ENCODE measurements around the gene POLL.
"Not testable (repeated sequence)": the region's sequence is repeated elsewhere in the genome, so short reads cannot be mapped to it uniquely, and the experiment has no call there.

POLL gene

DNA sequence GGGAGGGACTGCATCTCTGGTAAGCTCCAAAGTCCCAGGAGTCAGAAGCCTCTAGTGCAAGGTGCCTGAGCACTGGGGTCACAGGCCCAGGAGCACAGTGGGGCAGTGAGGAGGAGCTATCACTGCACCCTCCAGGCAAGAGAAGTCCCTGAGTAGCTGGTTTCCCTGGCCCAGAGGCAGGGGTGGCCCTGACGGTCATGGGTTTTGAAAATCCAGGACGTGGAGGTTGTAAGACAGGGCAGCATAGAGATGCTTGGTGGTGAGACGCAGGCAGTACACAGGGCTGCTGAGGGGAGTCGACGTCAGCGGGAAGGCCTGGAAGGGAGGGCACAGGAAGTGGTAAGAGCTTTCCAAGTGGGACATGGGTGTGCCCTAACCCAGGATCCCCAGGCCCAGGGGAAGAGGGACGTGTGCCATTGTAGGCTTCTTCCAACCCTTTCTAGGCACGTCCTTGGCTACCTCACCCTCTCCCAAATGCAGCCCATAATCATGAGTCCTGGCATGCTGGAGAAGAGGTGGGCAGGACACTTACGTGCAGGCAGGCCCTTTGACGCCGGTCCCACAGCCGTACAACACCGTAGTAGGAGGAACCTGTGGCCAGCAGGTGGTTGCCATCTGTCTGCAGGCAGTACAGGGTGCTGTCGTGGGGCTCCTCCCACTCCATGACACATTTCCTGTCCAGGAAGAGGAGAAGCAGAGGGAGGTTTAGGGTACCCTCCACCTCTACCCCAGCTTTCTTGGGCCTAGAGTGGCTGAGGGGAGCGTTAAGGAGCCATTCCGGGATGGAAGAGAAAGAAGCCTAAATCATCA is 23.2 kb upstream of the POLL start:
- DNase-seq = no peak

DNA sequence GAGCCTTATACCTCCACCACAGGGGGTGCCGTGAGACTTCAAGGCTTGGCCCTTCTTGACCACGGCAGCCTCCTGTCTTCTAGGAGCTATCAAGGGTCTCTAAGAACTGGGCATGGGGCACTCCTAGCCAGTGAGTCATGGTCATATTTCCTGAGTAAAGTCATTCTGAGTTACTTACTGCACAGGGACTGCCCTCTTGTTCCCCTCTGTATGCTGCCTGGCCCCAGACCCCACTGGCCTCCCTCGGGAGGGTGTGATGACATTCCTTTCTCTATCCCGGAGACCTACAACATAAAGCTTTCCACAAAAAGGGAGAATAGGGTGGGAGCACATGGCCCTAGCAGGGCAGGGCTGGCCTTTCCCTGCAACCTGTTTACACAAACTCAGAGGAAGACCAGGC is 21.4 kb upstream of the POLL start:
- DNase-seq = peak; percentile 8

DNA sequence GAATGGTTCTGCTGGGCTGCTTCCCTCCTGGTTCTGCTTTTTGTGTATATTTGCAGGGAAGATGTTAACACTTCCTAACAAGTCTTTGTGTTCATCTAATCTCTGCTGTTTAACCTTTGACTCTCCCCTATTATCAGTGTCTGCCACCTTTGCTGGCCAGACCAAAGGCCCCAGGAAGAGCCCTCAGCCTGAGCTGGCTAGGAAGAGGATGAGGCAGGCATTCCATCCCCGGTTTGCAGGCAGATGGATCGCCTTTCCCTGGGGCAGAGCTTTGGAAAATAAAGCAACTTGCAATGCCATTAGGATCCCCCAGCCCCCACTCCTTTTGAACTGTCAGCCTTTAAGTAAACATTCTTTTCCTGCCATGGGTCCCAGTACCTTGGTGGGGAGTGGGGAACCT is 19.1 kb upstream of the POLL start:
- no peak for DNase-seq

DNA sequence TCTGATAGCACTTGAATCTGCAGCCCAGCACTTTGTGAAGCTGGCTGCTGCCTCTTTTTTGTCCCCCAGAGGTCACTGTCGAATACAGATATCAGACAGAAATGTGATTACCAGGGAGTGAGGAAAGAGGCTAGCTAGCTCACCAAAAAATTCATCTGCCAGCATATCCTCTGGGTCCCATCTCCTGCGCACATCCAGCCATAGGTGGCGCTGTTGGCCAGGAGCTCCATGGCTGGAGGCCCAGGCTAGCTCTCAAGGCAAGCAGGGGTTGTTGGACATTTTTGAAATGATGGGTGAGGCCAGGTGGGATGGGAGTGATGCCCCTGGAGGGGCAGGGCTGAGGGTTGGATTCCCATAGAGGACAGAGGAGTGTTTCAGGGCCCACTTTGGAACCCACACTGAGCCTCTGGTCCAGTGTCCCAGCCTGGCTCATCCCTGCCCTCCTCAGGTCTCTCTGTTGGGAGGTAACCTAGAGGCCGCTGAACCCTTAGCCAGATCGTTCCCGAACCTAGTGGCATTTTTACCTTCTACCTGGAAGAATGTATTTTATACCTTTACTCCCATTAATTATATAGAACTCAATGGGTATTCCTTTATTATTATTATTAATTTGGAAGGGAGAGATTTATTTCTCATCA is 14.8 kb upstream of the POLL start:
- DNase-seq = peak; percentile 63

DNA sequence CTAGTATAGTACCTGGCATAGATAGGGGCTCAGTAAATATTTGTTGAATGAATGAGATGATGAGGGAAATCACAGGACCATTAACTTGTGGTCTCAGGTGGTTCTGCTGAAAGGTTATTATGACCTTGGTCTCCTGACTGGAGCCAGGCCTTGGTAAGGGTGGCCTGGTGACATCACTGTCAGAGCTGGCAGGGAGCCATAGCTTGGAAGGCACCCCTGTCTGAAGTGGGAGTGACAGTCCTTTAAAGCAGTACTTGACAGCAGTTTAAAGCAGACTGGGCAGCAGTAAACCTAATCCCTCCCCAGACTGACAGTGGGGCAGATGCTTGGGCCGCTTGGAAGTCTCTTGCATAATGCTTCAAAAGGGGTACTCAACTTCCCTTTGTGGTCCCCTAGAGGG is 13.5 kb upstream of the POLL start:
- DNase-seq = no peak

DNA sequence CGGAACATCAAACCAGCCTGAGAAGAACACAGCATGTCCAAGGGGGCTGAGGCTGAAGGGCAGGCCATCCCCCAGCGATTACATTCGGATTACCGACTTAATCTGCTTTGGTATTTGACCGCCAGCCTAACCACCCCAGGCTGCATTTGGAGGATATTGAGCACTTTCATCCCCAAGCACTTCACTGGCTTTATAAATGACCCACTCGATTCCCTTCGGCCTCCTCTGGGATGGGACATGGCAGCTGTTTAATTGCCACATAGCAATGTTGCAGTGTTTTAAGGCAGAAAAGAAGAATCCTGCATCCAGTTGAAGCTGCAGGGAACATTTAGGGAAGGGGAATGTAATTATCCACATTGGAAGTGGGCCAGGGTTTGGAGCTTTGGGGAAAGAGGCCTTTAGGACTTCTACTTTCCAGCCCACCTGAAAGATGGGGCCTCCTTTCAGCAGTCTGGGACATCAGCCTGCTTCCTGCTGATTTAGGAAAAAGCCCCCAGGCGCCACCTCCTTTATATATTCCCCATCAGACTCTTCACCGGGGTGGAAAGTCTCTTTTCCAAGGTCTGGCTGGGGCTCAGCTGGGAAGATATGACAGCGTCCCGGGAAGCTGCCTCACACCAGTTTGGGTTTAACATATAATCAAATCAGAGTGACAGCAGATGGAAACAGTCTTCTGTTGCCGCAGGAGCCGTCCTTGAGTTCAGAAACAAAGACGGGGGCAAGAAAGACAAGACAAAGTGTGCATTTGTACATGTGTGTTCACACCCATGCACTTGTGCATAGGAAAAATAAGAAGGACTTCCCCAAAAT is 9.2 kb upstream of the POLL start:
- no peak for DNase-seq

DNA sequence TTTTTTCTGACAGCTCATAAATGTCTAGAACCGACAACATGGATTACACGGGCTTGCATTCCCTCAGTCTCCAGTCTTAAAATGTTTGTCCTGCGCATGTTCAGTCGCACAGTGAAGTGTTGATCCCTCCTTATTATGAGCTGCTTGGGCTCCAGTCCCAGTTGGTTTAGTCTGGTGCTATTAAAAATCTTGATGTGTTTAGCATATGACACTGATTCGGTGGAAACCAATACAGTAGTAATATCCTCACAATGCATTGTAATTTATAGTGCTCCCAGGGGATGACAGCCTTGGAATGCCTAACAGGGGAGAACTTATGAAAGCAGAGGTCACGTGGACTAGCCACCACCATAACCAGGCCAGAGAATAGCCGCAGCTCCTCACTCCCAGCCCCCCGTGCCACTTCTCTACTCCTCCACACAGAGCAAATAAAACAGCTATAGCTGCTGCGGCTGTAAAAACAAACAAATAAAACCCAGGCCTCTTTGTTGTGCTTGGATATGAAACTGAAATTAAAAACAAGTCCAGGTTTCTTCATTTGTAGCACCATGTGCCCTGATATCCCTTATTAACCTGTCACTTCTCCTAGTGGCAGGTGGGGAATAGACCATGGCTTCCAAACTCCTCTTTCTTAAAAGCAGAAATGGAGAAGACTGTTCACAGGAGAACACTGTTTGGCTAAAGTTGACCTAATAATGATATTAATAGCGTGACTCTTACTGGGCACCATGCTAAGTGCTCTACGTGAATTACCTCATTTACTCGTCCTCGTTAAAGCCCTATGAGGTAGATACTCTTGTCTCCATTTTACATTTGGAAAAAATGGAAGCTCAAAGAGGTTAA is 7.8 kb upstream of the POLL start:
- peak; percentile 63 for DNase-seq

DNA sequence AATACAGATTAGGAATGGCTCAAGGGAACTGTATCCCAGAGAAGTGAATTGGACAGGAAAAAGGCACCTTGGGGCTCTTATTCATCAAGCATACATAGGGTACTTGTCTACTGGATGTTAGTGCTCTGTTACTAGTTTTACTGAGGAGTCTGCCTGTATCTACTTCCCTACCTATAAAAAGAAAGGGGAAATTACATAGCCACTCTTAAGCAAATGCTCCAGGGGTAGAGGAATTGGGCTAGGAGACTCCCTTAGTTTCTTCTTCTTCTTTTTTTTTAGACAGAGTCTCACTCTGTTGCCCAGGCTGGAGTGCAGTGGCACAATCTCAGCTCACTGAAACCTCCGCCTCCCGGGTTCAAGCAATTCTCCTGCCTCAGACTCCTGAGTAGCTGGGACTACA is 5.3 kb upstream of the POLL start:
- not testable (repeated sequence) for DNase-seq

DNA sequence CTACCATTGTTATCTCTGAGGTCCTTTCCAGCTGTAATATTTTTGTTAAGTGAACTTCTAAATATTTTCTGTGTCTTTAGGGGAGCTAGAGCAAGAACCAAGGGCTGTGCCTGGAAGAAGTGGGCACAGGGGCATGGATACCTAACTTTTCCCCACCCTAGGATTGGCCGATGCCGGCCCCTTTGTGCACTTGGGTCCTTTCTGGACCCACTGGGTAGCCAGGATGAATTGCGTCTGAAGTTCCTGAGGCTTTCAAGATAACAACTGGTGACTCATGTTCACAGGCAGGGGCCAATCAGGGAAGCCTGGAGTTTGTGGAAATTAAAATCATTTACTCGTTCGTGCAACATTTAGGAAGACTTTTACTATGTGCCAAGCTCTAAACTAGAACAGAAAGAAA is 822 bp upstream of the POLL start:
- peak; percentile 18 for DNase-seq

DNA sequence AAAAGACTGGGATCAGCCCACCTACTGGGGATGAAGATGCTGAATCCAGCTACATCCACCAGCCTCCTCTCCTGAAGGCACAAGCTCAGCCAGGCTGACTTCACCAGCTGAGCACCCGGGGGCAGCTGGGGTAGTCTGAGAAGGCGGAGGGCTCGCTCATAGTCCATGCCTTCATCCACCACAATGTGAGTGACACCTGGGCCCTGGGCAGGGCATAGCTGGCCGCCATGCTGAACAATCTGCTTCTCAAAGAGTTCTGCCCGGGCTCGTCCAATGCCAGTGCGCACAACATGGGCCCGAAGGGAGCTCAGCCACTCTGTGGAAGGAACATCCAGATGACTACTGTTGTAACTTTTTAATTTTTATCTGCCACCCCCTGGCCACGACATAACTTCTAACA is 2.2 kb downstream of the POLL start:
- no peak for DNase-seq

DNA sequence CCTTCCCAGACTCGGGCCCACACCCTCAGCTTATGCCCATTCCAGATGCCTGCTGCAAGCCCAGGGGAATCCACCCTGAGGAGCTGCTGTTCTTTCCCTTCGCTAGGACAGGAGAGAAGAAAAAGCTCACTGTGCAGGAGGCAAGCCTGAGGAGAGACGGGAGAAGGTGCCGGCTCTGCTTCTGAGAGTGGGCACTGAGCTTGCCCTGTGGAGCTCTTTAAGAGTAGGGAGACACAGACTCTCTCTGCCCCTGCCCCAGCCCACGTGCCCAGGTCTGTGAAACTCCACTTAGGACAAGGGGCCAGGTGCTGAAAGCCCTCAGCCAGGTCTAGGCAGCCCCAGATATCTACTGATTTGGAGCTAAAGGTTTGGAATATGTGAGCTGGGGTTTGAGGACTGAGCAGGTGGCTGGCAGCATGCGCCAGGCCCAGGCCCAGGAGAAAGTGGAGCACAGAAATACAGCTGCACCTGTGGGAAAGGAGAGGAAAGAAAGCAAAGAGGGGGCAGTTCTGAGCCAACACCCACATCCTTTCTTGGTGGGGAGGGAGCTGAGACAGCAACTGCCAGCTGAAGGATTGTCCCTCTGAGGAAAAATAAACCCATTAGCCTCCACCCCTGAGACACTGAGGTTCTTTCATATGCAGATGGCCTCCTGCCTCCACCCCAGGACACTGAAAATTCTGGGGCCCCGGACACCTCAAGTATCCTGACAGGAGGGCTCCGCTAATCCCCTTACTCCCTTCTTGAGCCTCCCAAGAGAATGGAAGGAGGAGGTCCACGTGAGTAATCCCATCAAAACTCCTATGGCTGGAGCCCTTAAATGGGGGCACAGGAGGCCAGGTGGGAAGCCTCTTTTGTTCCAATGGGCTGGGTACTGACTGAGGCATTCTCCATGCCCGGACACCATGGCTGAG is 7.3 kb downstream of the POLL start:
- DNase-seq = no peak

DNA sequence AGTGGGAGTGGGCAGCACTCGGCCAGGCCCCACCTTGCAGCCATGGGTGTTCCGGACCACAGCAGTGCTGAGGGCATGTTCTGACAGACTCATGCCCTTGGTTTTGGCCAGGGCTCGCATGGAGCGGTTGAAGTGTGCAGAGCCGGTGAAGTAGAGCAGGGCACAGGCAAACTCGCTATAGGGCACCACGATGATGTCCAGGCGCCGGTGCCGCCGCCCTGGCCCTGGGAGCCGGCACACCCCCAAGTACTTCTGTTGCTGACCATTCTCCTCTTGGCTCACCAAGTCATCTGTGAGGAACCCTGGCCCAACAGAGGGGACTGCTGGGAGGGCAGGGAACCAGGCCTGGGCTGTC is 8.6 kb downstream of the POLL start:
- DNase-seq = no peak

DNA sequence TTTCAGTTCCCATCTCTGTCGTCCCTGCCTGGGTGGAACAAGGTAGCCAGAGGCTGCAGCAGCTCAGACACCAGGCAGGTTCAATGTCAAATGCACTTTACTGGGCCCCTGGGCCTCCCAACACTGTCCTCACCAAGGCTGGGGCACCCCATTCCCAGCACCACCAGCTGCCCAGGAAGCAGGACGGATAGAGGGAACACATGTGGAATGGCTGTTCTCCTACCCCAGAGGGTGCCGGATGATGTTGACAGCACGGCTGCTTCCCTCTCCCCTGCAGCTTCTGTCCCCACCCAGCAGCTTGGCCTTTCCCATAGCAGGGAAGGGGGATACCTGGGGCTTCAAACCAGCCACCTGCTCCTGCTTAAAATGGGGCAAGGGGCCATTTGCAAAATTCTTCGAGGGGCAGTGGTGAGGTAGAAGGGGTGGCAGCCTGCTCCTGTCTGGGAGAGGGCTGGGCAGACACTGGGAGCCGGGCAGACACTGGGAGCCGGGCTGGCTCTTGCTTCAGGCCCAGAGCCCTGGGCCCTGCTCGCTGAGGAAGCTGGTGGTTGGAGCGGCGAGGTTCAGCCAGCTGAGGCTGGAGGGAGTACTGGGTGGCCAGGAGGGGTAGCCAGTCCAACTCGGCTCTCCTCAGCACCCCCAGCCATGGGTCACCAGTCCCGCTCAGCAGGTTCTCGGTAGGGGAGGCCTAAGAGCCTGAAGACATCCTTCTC is 9.1 kb downstream of the POLL start:
- DNase-seq = no peak

DNA sequence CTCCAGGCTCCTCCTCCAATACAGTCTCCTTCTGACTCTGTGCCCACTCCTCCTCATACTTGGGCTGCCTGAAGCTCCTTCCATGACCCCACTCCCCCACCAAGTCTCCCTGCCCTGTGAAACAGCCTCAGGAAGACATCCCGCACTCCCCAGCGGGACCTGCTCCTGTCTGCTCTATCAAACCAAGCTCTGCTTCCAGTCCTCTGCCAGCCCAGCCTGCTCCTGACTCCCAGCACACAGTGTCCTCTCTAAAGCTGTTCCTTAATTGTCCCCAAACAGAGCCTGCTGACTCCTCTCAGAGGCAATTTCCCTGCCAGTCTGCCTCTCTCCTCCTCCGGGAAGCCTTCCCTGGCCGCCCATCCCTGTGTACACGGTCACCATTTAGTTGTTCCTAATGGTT is 9.9 kb downstream of the POLL start:
- no peak for DNase-seq

DNA sequence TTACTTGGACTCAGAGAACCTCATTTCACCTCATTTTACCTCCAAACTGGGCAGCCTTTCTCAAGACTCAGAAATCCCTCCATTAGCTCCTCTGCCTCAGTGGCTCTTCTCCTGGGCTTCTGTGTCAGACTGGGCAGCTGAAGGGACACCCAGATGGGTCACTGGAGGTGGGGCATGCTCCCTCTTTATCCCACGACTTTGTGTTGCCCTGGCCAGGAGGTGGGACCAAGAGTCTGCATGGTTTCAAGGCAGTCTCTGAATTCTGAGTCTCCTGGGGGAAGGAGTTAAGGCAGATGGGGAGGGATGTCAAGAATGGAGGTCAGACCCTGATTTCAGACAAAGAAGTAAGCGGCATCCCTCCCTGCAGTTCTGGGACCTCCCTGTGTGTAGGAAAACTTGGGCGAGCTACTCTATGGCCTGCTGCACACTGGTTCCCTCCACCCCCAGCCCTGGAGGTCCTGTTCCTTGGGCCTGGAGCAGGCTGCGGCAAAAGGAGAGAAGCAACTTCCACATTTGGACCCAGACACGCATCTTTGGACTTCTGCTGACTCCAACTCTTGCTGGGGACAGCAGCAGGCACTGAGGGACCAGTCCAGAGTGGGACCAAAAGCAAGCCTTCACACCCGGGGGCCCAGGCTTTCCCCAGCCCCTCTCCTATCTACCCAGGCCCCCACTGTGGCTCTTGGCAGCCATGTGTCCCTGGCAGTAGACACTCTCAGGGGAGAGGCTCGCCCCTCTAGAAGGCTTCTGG is 10.8 kb downstream of the POLL start:
- DNase-seq = no peak

DNA sequence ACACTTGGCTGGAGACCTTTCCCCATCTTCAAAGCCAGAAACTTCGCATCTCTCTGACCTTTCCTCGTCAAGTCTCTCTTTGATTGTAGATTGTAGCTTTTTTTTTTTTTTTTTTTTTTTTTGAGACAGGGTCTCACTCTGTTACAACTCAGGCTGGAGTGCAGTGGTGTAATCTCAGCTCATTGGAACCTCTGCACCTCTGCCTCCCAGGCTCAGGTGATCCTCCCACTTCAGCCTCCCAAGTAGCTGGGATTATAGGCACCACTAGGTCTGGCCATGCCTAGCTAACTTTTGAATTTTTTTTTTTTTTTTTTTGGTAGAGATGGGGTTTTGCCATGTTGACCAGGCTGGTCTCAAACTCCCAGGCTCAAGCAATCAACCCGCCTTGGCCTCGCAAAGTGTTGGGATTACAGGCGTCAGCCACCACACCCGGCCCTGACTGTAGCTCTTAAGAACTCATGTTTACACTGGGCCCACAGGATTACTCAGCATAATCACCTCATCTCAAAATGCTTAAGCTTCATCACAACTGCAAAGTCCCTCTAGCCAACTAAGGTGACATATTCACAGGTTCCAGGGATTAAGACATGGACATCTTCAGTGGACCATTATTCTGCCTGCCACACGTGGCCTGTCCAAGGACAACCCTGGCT is 11.7 kb downstream of the POLL start:
- no peak for DNase-seq

DNA sequence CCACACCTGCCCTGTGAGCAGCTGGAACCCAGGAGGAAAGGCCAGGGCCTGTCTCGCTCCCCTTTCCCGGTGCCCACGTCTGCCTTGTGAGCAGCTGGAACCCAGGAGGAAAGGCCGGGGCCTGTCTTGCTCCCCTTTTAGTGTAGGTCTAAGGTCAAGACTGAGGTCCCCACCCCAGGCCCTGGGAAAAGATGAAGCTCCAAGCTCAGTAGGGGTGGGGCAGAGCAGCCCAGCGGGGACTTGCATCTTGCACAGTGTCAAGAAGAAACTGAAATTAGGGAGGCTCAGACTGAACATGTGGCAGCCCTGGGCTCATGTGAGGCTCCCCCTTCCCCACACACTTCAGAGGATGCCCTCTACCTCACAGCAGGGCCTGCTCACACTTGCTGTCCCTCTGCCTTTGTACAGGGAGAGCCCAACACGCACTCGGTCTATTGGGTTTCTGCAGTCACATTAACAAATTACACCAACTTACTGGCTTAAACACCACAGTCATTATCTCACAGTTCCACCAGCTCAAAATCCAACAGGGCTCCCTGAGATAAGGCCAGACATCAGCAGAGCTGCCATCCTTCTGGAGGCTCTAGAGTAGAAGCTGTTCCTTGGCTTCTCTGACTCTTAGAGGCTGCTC is 12.4 kb downstream of the POLL start:
- no peak for DNase-seq

DNA sequence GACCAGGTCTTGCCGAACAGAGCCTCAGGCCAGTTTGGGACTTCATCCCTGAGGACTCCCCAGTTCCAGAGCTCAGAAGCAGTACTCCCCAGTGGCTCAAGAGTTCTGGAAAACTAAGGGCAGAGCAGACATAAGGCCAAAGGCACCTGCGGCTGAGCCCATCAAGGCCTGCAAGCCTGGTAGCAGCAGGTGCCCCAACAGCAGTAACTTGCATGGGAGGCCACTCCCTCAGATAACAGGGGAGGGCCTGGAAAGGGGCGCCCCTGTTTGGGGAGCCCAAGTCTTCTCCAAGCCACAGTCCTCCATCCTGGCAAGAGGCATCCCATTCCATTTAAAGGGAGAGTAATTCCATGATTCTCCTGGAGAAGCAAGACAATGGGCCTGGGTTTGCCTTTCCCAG is 13.0 kb downstream of the POLL start:
- no peak for DNase-seq
